ENCODE measurements around the gene FMNL3.

Gene FMNL3

GRCh38 chr12:49708851-49709250, 1.6 kb upstream of the FMNL3 start:
- DNase-seq = no peak

- DNase-seq = no peak
Observed at GRCh38 chr12:49707812-49708147, 575 bp upstream of the FMNL3 start.

GRCh38 chr12:49706351-49707127, 666 bp downstream of the FMNL3 start:
- no peak for DNase-seq

GRCh38 chr12:49705479-49706134, 1.6 kb downstream of the FMNL3 start:
- no peak for DNase-seq

- DNase-seq = no peak
Observed at GRCh38 chr12:49703647-49704137, 3.5 kb downstream of the FMNL3 start.

GRCh38 chr12:49702676-49703215, 4.5 kb downstream of the FMNL3 start:
- no peak for DNase-seq

- DNase-seq = no peak
Observed at GRCh38 chr12:49702009-49702408, 5.2 kb downstream of the FMNL3 start.

- DNase-seq = no peak
Observed at GRCh38 chr12:49698619-49699545, 8.3 kb downstream of the FMNL3 start.

GRCh38 chr12:49697808-49698207, 9.4 kb downstream of the FMNL3 start:
- DNase-seq = no peak

GRCh38 chr12:49696723-49697122, 10.5 kb downstream of the FMNL3 start:
- no peak for DNase-seq

GRCh38 chr12:49693931-49694444, 13.2 kb downstream of the FMNL3 start:
- DNase-seq = no peak

- no peak for DNase-seq
Observed at GRCh38 chr12:49692851-49693250, 14.4 kb downstream of the FMNL3 start.

- no peak for DNase-seq
Observed at GRCh38 chr12:49689785-49690184, 17.4 kb downstream of the FMNL3 start.

GRCh38 chr12:49689237-49689636, 18.0 kb downstream of the FMNL3 start:
- no peak for DNase-seq

- DNase-seq = no peak
Observed at GRCh38 chr12:49687941-49688340, 19.3 kb downstream of the FMNL3 start.

- DNase-seq = no peak
Observed at GRCh38 chr12:49684310-49684854, 22.8 kb downstream of the FMNL3 start.

- DNase-seq = no peak
Observed at GRCh38 chr12:49683599-49684309, 23.5 kb downstream of the FMNL3 start.

- no peak for DNase-seq
Observed at GRCh38 chr12:49680075-49680474, 27.1 kb downstream of the FMNL3 start.

- DNase-seq = no peak
Observed at GRCh38 chr12:49678711-49679110, 28.5 kb downstream of the FMNL3 start.

- no peak for DNase-seq
Observed at GRCh38 chr12:49675137-49675536, 32.1 kb downstream of the FMNL3 start.

GRCh38 chr12:49674318-49674981, 32.8 kb downstream of the FMNL3 start:
- no peak for DNase-seq
